B cell (primary cell): ENCODE results near the gene ADARB2.

Experiments
- EZH2 ChIP-seq: IDR thresholded peaks from 2 replicates; pipeline ENCODE4 v1.6.1; 2012; ENCODE audit warnings: borderline replicate concordance, low read depth, mild to moderate bottlenecking, moderate library complexity, low read length; ENCODE audit not compliant: insufficient read depth, poor library complexity, severe bottlenecking
- TF ChIP-seq, protein P1 (sequence below): fragments of 200-600 bp; IDR thresholded peaks from one replicate; pipeline ENCODE4 v1.8.0; 2022; ENCODE audit warnings: antibody characterized with exemption, mild to moderate bottlenecking

GRCh38 chr10:1532636-1533035, 204.7 kb downstream of the ADARB2 start:
- TF ChIP-seq, protein P1, sequence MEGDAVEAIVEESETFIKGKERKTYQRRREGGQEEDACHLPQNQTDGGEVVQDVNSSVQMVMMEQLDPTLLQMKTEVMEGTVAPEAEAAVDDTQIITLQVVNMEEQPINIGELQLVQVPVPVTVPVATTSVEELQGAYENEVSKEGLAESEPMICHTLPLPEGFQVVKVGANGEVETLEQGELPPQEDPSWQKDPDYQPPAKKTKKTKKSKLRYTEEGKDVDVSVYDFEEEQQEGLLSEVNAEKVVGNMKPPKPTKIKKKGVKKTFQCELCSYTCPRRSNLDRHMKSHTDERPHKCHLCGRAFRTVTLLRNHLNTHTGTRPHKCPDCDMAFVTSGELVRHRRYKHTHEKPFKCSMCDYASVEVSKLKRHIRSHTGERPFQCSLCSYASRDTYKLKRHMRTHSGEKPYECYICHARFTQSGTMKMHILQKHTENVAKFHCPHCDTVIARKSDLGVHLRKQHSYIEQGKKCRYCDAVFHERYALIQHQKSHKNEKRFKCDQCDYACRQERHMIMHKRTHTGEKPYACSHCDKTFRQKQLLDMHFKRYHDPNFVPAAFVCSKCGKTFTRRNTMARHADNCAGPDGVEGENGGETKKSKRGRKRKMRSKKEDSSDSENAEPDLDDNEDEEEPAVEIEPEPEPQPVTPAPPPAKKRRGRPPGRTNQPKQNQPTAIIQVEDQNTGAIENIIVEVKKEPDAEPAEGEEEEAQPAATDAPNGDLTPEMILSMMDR, result no peak
- no peak for TF ChIP-seq EZH2
